C4-2B (cell line): Measurements from ENCODE around the gene CREG2.

Experiments
- CTCF ChIP-seq: fragments of 450-650 bp; conservative IDR thresholded peaks from 2 replicates; pipeline ENCODE4 v1.5.1; 2017; ENCODE audit warnings: mild to moderate bottlenecking
- ZFX ChIP-seq: fragments of 450-650 bp; IDR thresholded peaks from 2 replicates; pipeline ENCODE4 v1.6.1; 2017

GRCh38 chr2:101399021-101399799 lies 11.9 kb upstream of the CREG2 start:
- TF ChIP-seq CTCF (no peak), ZFX (no peak)
